Measurements from ENCODE around the gene HS3ST2.

Gene HS3ST2

DNA sequence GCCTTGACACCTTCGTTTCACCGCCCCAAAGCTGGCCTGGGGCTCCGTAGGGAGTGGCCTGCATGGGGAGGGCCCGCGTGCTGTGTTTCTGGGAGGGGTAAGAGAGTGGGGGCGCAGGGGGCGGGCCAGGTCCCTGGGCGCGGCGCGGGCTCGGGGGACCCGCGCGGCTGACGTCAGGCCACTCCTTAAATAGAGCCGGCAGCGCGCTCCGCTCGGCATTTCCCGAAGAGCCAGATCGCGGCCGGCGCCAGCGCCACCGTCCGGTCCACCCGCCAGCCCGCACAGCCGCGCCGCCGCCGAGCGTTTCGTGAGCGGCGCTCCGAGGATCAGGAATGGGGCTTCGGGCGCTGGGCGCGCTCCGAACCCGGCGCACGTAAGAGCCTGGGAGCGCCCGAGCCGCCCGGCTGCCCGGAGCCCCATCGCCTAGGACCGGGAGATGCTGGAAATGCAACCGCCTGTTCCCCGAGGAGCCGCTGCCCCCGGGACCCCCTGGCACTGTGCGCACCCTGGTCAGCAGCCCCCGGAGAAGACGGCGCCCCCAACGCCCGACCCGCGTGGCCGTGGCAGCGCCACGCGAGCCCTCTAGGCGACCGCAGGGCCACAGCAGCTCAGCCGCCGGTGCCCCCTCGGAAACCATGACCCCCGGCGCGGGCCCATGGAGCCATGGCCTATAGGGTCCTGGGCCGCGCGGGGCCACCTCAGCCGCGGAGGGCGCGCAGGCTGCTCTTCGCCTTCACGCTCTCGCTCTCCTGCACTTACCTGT lies at the start of gene HS3ST2:
Gene HS3ST2, plus strand, starts transcription at position 215 of the 763 bp plus-strand sequence. Its CDS starts 449 bp downstream, at position 664.
- H3F3A ChIP-seq (ENCODE audit: insufficient read depth): no peaks in the 10 kb centered on the region
- no peaks in the 10 kb centered on the region for H4K20me1 ChIP-seq (ENCODE audit: low read depth, low read length)
- no peaks in the 10 kb centered on the region for H3K79me2 ChIP-seq (ENCODE audit: insufficient read depth, low read length)
- TF ChIP-seq EZH2phosphoT487 (conservative IDR thresholded peaks at IDR 0.05; ENCODE audit: low read length): no peak
- TF ChIP-seq, protein P1, sequence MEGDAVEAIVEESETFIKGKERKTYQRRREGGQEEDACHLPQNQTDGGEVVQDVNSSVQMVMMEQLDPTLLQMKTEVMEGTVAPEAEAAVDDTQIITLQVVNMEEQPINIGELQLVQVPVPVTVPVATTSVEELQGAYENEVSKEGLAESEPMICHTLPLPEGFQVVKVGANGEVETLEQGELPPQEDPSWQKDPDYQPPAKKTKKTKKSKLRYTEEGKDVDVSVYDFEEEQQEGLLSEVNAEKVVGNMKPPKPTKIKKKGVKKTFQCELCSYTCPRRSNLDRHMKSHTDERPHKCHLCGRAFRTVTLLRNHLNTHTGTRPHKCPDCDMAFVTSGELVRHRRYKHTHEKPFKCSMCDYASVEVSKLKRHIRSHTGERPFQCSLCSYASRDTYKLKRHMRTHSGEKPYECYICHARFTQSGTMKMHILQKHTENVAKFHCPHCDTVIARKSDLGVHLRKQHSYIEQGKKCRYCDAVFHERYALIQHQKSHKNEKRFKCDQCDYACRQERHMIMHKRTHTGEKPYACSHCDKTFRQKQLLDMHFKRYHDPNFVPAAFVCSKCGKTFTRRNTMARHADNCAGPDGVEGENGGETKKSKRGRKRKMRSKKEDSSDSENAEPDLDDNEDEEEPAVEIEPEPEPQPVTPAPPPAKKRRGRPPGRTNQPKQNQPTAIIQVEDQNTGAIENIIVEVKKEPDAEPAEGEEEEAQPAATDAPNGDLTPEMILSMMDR (IDR thresholded peaks at IDR 0.05; ENCODE audit: insufficient read depth, low read length, poor library complexity, severe bottlenecking): no peak
- H3K4me2 ChIP-seq (ENCODE audit: low read depth, low read length, poor library complexity, severe bottlenecking): no peak within 1 kb of the TSS
- no peaks in the 10 kb centered on the region for H3K27me3 ChIP-seq (ENCODE audit: low read length)
- no peak within 1 kb of the TSS for H3K4me3 ChIP-seq (ENCODE audit: insufficient read depth, low read length, poor library complexity, severe bottlenecking)
- H2AFZ ChIP-seq (ENCODE audit: low read depth, low read length, severe bottlenecking): no peak within 1 kb of the TSS
- H3K9me3 ChIP-seq (ENCODE audit: insufficient read depth, low read length): no peaks in the 10 kb centered on the region
- no peaks in the 10 kb centered on the region for H3K9me2 ChIP-seq (replicated peaks; ENCODE audit: insufficient read depth, low read length)
- H3K36me3 ChIP-seq (ENCODE audit: low read length): no peaks in the 10 kb centered on the region
- no peak within 1 kb of the TSS for H3K27ac ChIP-seq (ENCODE audit: low read depth, low read length)
- H3K9ac ChIP-seq (ENCODE audit: low read length): no peak within 1 kb of the TSS

- Histone ChIP-seq H3K27ac (ENCODE audit: low read depth, low read length) (no peak overlapping the region), H3K9ac (ENCODE audit: low read length) (no peak overlapping the region), H3K79me2 (ENCODE audit: insufficient read depth, low read length) (no peaks in the 10 kb centered on the region), H3K4me3 (ENCODE audit: insufficient read depth, low read length, poor library complexity, severe bottlenecking) (no peak overlapping the region), H3K36me3 (ENCODE audit: low read length) (no peaks in the 10 kb centered on the region), H3K9me3 (ENCODE audit: insufficient read depth, low read length) (no peaks in the 10 kb centered on the region), H4K20me1 (ENCODE audit: low read depth, low read length) (no peaks in the 10 kb centered on the region), H3F3A (ENCODE audit: insufficient read depth) (no peaks in the 10 kb centered on the region), H2AFZ (ENCODE audit: low read depth, low read length, severe bottlenecking) (no peak overlapping the region), H3K4me2 (ENCODE audit: low read depth, low read length, poor library complexity, severe bottlenecking) (no peak overlapping the region), H3K9me2 (replicated peaks; ENCODE audit: insufficient read depth, low read length) (no peaks in the 10 kb centered on the region), H3K27me3 (ENCODE audit: low read length) (no peaks in the 10 kb centered on the region)
- TF ChIP-seq EZH2phosphoT487 (conservative IDR thresholded peaks at IDR 0.05; ENCODE audit: low read length): no peak
- TF ChIP-seq, protein P1 (IDR thresholded peaks at IDR 0.05; ENCODE audit: insufficient read depth, low read length, poor library complexity, severe bottlenecking): no peak
Measured at GRCh38 chr16:22764662-22765327, 49.2 kb upstream of the HS3ST2 start.

DNA sequence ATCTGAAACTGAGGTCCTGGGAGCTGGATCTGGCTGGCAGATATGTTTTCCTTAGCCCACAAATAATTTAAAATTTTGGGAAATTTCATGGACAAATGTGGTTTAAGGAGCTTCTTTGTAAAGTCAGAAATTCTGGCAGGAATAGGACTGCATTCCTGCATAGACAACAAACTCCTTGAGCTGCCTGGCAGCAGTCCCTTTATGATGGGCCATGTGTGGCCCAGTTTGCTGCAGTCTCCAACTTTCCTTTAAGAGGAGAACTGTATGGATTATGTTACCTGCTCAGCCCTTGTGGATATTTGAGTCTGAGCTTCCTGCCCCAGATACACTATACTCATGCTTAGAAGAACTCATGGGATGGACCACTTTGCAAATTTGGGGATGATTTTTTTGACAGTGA lies 48.5 kb upstream of the HS3ST2 start:
- no peak for TF ChIP-seq EZH2phosphoT487 (conservative IDR thresholded peaks at IDR 0.05; ENCODE audit: low read length)
- TF ChIP-seq, protein P1 (IDR thresholded peaks at IDR 0.05; ENCODE audit: insufficient read depth, low read length, poor library complexity, severe bottlenecking): no peak
- Histone ChIP-seq H3K4me2 (ENCODE audit: low read depth, low read length, poor library complexity, severe bottlenecking) (no peak overlapping the region), H4K20me1 (ENCODE audit: low read depth, low read length) (no peaks in the 10 kb centered on the region), H3K27ac (ENCODE audit: low read depth, low read length) (no peak overlapping the region), H3F3A (ENCODE audit: insufficient read depth) (no peaks in the 10 kb centered on the region), H3K9me2 (replicated peaks; ENCODE audit: insufficient read depth, low read length) (no peaks in the 10 kb centered on the region), H3K9ac (ENCODE audit: low read length) (no peak overlapping the region), H3K79me2 (ENCODE audit: insufficient read depth, low read length) (no peaks in the 10 kb centered on the region), H3K27me3 (ENCODE audit: low read length) (no peaks in the 10 kb centered on the region), H3K36me3 (ENCODE audit: low read length) (no peaks in the 10 kb centered on the region), H2AFZ (ENCODE audit: low read depth, low read length, severe bottlenecking) (no peak overlapping the region), H3K9me3 (ENCODE audit: insufficient read depth, low read length) (no peaks in the 10 kb centered on the region), H3K4me3 (ENCODE audit: insufficient read depth, low read length, poor library complexity, severe bottlenecking) (no peak overlapping the region)
